ENCODE measurements around the gene STAT5B.

DNA sequence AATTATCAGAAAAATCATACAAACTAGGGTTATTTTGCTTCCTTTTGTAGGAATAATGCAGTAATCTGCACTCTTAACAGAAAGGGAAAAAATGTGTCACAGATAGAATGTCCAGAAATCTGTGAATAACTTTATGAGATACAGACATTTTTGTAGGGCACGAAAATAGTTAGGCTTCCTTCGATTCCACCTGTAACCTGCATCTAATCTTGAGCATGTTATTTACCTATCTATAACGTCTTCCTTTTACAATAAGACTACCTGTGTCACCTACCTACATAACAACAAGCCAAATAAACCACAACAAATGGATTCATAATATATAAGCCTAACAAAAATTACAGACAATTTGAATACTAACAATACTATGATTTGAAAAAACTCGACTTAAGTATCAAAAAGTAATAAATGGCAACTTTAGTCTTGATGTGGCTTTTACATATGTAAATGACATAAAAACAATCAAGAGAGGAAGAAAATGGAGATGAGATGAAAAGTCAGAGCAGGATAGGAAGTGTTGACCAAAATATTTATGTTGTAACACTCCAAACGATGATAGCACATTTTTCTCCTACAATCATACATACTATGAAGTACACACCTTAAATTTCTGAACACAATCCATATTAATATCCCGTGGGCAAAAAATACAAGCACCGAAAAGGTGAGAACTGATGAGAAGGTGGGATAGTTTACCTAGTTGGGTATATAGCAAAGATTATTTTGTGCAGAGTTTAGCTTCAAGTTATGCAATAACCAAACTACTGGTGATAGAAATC, 2.5 kb downstream of the STAT5B start:
- no peak for TF ChIP-seq TEAD4 (IDR thresholded peaks at IDR 0.05; ENCODE audit: low read depth, low read length)
- no peak for TF ChIP-seq POLR2A (IDR thresholded peaks at IDR 0.05; ENCODE audit: control extremely low read depth in 1 of 2, low read depth in 2 of 2, low read length in 2 of 2)
- TF ChIP-seq, protein P1, sequence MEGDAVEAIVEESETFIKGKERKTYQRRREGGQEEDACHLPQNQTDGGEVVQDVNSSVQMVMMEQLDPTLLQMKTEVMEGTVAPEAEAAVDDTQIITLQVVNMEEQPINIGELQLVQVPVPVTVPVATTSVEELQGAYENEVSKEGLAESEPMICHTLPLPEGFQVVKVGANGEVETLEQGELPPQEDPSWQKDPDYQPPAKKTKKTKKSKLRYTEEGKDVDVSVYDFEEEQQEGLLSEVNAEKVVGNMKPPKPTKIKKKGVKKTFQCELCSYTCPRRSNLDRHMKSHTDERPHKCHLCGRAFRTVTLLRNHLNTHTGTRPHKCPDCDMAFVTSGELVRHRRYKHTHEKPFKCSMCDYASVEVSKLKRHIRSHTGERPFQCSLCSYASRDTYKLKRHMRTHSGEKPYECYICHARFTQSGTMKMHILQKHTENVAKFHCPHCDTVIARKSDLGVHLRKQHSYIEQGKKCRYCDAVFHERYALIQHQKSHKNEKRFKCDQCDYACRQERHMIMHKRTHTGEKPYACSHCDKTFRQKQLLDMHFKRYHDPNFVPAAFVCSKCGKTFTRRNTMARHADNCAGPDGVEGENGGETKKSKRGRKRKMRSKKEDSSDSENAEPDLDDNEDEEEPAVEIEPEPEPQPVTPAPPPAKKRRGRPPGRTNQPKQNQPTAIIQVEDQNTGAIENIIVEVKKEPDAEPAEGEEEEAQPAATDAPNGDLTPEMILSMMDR (IDR thresholded peaks at IDR 0.05; ENCODE audit: control extremely low read depth in 1 of 3, insufficient read depth in 1 of 3, low read depth in 1 of 3, low read length in 3 of 3): no peak
- TF ChIP-seq EZH2 (IDR thresholded peaks at IDR 0.05; ENCODE audit: low read depth, low read length, severe bottlenecking): no peak

All from H1 (cell line).